Thoracic aorta (tissue), 2 donors: Measurements from ENCODE around the gene TCEAL3. TPM values are rescaled to one million over a fixed set of nuclear protein-coding genes. Genes with fewer than 3 reads are reported as not detected.

ENCODE experiments used
- total RNA-seq, 2 donors: library from RNA; depleted of rRNA; stranded (reverse); fragments of >200 nt; gene quantifications; one replicate each; pipeline versions ENCODE4 v1.1.0 to v1.2.3, GENCODE V29; 2016

Gene TCEAL3
- total RNA-seq, 2 donors from 2014 or later, result 87.3 to 103 TPM

Other genes starting within 250 kb of the TCEAL3 start
- 100 to 1,000 TPM; 127 to 136 TPM for gene BEX3, start 231.4 kb upstream of the TCEAL3 start, total RNA-seq
- 1 to 10 TPM; 2.6 to 4.3 TPM for gene RAB40A, start 88.5 kb upstream of the TCEAL3 start, total RNA-seq
- 100 to 1,000 TPM; 334 to 386 TPM for gene TCEAL4, start 22.4 kb upstream of the TCEAL3 start, total RNA-seq
- gene TCEAL1, start 21.0 kb downstream of the TCEAL3 start, total RNA-seq, result 100 to 1,000 TPM; 108 to 134 TPM
- gene MORF4L2, start 78.7 kb downstream of the TCEAL3 start, total RNA-seq, result 100 to 1,000 TPM; 559 to 708 TPM
- gene TMEM31, start 102.9 kb downstream of the TCEAL3 start, total RNA-seq, result not detected
- 10 to 100 TPM in 1 of 2 donors, 1 to 10 TPM in 1; 1.7 to 14.8 TPM for gene PLP1, start 168.9 kb downstream of the TCEAL3 start, total RNA-seq
- gene RAB9B, start 224.3 kb downstream of the TCEAL3 start, total RNA-seq, result 1 to 10 TPM; 6.8 to 7.7 TPM